GM18498 (cell line): ENCODE measurements around the gene RPL23.
A peak's percentile ranks its signal among the peaks of the same experiment; 100 is the strongest.

Experiments
- ATAC-seq: cut with Tn5 transposase; IDR thresholded peaks from one replicate; pipeline ENCODE4 v1.9.1; 2021; ENCODE audit warnings: mild to moderate bottlenecking, moderate library complexity; ENCODE audit not compliant: unreplicated experiment

RPL23 gene

GRCh38 chr17:38885044-38885727 lies 31.7 kb upstream of the RPL23 start:
- ATAC-seq, result no peak

DNA sequence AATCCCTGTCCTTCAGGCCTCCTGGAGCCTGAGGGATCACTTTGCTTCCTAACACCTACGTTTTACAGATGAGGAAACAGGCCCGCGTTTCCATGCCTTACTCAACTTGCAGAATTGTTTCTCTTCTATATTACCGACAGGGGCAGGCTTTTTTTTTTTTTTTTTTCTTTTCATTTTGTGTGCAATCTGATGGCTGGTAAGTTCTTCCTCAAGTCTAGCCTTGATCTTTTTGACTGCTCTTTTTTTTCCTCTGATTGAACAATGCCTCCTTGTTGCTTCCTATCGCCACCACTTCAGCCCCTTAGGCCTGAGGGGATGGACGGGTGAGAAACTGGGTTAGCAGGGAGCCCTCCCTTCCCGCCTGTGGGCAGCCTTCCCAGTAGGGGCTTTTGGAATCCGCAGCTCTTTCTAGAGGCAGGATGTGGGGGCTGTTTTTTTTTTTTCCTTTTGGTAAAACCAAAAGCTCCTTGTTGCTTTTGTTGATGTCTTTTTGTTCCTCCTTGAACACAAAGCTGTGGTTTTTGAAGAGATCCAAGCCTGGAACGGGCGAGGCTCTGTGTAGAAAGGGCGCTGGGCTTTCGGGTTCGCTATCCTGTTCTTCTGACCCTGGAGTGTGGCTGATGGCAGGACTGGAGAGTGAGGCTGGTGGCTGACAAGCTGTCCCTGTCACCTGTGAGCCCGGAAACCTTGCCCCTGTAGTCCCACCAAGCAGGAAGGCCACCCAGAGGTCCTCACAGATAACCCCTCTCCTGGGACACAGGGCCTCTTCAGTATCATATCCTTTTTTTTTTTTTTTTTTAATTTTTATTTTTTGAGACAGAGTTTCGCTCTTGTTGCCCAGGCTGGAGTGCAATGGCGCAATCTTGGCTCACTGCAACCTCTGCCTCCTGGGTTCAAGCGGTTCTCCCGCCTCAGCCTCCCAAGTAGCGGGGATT lies 30.3 kb upstream of the RPL23 start:
- ATAC-seq, result no peak

DNA sequence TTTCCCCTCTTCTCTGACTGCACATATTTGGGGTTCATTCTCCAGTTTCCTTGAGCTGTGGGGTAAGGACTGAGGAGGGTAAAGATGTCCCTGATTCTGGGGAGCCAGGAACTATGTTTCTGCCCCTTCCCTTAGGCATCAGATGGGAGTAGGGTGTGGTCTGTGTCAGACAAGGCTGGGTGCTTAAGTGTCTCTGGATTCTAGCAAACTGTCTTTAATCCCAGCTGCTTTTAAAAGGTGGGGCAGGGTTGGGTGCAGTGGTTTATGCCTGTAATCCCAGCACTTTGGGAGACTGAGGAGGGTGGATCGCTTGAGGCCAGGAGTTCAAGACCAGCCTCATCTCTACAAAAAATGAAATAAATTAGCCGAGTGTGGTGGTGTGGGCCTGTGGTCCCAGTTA lies 29.3 kb upstream of the RPL23 start:
- ATAC-seq, result no peak

GRCh38 chr17:38881600-38882191 lies 28.2 kb upstream of the RPL23 start:
- no peak for ATAC-seq

DNA sequence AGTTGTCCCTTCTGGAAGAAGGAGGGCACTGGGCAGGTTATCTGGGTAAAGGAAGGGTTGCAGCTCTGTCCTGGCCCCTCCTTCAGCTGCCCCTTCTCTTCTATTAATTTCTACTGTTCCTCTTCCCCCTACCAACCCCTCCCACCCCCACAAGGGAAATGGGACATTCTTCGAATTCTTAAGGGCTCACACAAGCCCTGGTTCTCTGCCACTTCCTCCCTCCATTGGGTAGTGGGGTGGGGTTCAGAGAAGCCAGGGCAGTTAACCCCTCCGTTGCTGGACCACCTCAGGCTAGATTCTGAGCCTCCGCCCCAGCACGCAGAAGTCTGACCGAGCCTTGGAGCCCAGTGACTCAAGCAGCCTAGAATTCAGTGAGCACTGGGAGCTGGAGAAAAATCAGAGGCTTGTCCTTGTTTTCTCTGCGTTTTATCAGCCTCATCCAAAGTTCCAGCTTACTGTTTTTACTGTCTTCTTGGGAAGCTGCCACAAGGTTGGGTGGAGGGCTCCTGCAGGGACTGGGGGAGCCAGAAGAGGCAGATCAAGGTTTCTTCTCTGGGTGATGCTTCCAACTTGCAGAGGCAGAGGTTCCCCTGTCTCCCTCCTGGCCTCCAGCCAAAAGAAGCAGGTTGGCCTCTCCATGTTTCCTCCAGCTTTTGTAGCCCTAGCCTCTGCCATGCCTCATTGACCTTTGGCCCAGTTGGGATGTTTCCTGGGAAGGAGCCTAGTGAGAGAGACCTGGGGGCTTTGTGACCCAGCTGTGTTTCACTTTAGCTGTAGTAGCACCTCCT lies 26.6 kb upstream of the RPL23 start:
- no peak for ATAC-seq

DNA sequence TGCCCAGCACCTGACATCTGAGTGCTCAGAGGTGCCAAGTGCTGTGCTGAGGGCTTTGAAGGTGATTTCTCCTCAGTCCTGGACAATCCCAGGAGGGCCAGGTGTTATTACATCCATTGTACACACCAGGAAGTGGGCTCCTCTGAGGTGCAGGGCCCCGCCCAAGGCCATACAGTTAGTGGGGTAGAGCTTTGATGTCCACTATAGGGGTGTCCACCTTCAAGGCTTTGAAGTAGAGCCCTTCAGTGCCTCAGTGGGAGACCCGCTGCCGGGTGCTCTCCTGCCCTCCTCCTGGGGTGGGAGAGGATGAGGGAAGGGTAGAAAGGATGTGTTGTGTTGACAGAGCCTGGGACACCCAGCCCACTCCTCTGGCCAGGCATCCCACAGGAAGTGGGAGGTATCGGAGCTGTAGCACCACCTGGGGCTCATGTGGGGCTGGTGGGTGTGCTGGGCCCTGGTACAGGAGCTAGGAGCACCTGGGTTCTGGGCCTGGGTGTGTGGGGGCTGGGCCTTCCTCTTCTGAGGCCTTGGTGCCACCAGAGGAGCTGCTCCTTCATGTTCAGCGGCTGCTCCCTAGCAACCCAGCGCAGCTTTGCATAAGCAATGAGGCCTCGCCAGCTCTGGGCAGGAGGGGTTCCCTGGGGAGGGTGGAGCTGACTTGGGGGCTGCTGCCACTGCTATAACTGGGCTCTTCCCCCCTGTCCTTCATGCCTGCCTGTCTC lies 23.8 kb upstream of the RPL23 start:
- ATAC-seq, result no peak

DNA sequence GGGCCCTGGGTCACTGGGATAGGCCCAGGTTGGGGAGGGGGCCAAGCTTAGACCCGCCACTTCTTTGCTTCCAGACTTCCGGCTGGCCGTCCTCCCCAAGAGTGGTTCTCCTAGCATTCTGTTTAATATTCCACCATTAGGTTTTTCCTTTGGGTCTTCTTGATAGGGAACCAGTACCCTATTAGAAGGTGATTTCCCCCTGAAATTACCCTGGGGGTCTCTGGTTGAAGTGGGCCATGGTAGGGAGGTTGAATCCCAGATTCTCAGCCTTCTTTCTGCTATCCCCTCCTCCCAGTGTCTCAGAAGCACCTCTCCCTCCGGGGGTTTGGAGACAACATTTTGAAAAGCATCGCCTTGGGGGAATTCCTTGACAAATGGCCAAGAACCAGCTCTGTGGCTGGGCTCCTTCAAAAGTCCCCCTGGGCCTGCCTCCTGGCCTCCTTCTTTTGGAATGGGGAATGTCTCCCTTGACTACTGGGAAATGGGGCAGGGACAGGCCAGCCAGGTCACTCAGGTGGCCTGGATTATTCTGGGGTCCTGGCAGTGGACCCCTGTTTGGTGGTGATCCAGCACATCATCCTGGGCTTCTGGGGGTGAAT lies 22.1 kb upstream of the RPL23 start:
- ATAC-seq, result no peak

DNA sequence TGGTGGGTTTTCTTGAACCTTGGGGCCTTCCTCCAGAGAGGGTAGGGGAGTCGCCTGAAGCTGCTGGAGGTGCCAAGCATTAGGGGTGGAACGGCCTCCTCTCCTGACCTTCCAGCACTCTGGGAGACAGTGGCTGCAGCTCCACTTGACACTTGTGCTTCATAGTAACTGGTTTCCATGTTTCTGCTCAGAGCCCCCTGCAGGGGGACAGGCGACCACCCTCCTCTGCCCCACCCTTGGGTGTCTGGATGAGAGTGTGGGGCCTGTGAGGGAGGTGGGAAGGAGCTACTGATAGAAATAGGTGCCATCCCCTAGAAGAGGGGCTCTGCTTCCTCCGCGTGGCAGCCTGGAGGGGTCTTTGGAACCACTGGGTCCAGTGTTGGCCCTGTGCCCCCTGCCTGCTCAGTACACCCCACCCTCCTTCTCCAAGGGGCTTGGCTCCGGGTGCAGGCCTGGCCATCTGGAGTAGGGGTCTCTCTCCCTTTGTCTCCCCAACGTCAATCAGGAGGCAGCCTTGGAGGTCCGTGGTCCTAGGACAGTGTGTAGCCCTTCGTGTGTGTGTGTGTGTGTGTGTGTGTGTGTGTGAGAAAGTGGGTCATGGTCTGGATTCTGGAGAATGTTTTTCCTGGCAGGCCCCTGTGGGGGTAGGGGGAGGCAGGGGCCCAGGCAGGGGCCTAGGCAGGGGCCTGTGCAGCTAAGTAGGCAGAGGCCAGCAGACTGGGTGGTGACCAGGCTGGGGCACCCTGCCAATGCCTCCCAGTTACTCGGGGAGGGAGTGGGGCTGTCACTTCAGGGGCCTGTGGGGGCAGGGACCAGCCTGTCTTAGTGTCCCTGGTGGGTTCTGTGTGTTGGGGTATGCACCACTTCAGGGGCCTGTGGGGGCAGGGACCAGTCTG lies 21.2 kb upstream of the RPL23 start:
- ATAC-seq, result no peak

DNA sequence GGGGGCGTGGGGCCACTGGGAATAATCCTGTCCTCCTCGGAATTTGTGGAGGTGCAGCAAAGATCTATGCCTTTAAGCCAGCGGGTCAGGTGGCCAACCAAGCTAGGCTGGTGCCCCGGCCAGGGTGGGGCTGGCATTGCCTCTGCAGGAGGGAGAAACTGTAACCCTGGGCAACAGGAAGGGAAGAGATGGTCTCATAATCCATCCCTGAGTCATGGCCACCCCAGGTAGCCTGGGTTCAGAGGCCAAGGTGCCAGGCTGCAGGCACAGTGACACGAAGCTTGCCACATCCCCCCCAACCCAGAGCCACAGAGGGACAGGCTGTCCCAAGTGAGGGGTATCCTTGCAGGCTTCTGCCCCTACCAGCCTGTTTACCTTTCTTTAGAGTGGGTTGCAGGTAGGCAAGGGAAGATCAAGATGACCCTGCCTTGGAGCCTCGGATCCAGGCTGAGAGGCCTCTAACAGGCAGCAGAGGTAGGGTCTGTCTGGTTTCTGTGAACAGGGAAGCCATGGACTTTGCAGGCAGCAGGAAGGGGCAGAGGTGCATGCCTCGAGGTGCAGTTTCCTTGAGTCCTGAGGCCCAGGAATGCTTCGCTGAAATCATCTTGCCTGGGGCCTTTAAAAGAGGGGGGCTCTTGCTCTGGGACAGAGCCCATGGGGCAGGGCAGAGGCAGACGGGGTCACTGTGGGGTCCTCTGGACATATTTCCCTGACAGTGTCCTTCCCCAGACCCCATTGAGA lies 20.3 kb upstream of the RPL23 start:
- no peak for ATAC-seq

GRCh38 chr17:38872671-38873385 lies 19.3 kb upstream of the RPL23 start:
- no peak for ATAC-seq

DNA sequence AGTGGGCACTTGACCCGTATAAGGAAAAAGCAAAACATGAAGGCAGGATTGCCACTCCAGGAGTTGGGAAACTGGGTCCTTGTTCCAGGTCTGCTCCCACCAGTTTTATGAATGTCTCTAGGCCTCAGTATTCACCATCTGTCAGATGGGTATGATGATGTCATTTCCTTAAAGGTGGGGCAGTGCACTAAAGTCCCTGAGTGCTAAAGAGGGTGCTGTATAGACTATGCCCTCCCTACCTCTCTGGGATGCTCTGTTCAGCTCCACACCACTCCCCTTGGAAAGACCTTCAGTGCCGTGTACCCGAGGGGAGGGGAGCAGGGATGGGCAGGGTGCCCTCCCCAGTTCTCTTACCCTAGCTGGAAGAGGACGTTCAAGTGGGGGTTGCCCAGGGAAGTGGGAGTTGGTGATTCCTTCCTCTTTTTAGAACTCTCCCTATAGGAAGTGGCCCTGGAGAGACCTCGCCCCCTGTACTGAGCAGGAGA lies 18.5 kb upstream of the RPL23 start:
- no peak for ATAC-seq

- no peak for ATAC-seq
These were observed 17.9 kb upstream of the RPL23 start for GRCh38 chr17:38871247-38872015.

- ATAC-seq, result peak; percentile 26
These were observed 17.0 kb upstream of the RPL23 start for GRCh38 chr17:38870259-38871165.

DNA sequence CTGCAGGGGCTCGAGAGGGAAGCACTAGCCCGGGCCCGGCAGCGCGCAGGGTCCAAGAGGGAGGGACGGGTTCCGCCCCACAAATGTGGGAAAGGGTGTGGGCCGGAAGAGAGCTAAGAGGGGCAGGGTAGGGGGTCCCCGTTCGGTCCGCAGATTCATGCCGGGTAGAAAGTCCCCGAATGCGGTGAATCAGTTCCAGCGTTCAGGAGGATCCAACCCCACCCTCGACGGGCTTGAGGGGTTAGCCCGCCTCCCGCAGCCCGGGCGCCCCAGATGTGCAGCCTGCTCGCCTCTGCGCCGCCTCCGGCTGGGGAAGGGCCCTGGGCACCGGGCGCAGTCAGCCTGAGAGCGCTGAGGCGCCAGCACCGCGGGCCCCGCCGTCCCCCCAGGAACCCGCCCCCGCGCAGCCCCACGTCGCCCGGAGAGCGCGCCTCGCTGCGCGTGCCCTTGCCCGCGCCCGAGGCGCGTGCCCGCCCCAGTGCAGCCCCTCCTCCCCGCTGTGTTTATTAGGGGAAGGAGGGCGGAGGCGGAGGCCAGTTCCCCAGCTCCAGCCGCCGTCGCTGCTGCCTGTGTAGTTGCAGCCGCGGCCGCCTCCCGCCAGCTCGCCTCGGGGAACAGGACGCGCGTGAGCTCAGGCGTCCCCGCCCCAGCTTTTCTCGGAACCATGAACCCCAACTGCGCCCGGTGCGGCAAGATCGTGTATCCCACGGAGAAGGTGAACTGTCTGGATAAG lies 16.2 kb upstream of the RPL23 start, which contains the start of gene LASP1:
Gene LASP1, plus strand, starts transcription at position 533 of the 733 bp plus-strand sequence. Its CDS starts 132 bp downstream, at position 665.
- peak; percentile 50 for ATAC-seq
